ENCODE measurements around the gene ZSCAN31.

- TF ChIP-seq POLR2AphosphoS5 (IDR thresholded peaks at IDR 0.05; ENCODE audit: insufficient read depth, low read depth, low read length) (no peak), CTCF (IDR thresholded peaks at IDR 0.05; ENCODE audit: extremely low read depth in 1 of 2, insufficient read depth in 1 of 2, low read depth in 1 of 2, low read length in 2 of 2) (no peak), POLR2A (IDR thresholded peaks at IDR 0.05; ENCODE audit: low read depth, low read length) (no peak), EZH2 (IDR thresholded peaks at IDR 0.05; ENCODE audit: borderline replicate concordance, low read depth, low read length, severe bottlenecking) (no peak), FOS (IDR thresholded peaks at IDR 0.05; ENCODE audit: borderline replicate concordance, insufficient read depth, low read length) (no peak), MYC (IDR thresholded peaks at IDR 0.05; ENCODE audit: low read depth, low read length) (no peak)
These were observed 32.6 kb upstream of the ZSCAN31 start for GRCh38 chr6:28368522-28368921.
